HG02884 (cell line): Measurements from ENCODE around the gene NPIPA1.
"Not testable (repeated sequence)": the region's sequence is repeated elsewhere in the genome, so short reads cannot be mapped to it uniquely, and the experiment has no call there.

ENCODE experiments used
- ATAC-seq: cut with Tn5 transposase; IDR thresholded peaks from one replicate; pipeline ENCODE4 v1.9.1; 2021; ENCODE audit warnings: mild to moderate bottlenecking, moderate library complexity; ENCODE audit not compliant: unreplicated experiment

Gene NPIPA1

GRCh38 chr16:14937143-14937542, at the start of gene NPIPA1:
Gene NPIPA1 (plus strand): TSS chr16:14937443. CDS start chr16:14937443, 0 bp downstream.
- not testable (repeated sequence) for ATAC-seq

- ATAC-seq, result not testable (repeated sequence)
Measured at GRCh38 chr16:14892111-14892510, 45.1 kb upstream of the NPIPA1 start.

- not testable (repeated sequence) for ATAC-seq
Measured at GRCh38 chr16:14895382-14895781, 41.9 kb upstream of the NPIPA1 start.

- ATAC-seq, result not testable (repeated sequence)
Measured at GRCh38 chr16:14896023-14896422, 41.2 kb upstream of the NPIPA1 start.

- not testable (repeated sequence) for ATAC-seq
Measured at GRCh38 chr16:14897006-14897664, 40.1 kb upstream of the NPIPA1 start.

GRCh38 chr16:14898162-14898561, 39.1 kb upstream of the NPIPA1 start:
- ATAC-seq, result not testable (repeated sequence)

GRCh38 chr16:14903191-14903957, 33.9 kb upstream of the NPIPA1 start:
- not testable (repeated sequence) for ATAC-seq

- ATAC-seq, result not testable (repeated sequence)
Measured at GRCh38 chr16:14909744-14910143, 27.5 kb upstream of the NPIPA1 start.

GRCh38 chr16:14910833-14911629, 26.2 kb upstream of the NPIPA1 start:
- ATAC-seq, result not testable (repeated sequence)

GRCh38 chr16:14911954-14912353, 25.3 kb upstream of the NPIPA1 start:
- ATAC-seq, result not testable (repeated sequence)

GRCh38 chr16:14912588-14912987, 24.7 kb upstream of the NPIPA1 start:
- not testable (repeated sequence) for ATAC-seq

- not testable (repeated sequence) for ATAC-seq
Measured at GRCh38 chr16:14918504-14918903, 18.7 kb upstream of the NPIPA1 start.

- ATAC-seq, result not testable (repeated sequence)
Measured at GRCh38 chr16:14919837-14920600, 17.2 kb upstream of the NPIPA1 start.

- ATAC-seq, result not testable (repeated sequence)
Measured at GRCh38 chr16:14922285-14922684, 15.0 kb upstream of the NPIPA1 start.

- not testable (repeated sequence) for ATAC-seq
Measured at GRCh38 chr16:14922968-14923367, 14.3 kb upstream of the NPIPA1 start.

- not testable (repeated sequence) for ATAC-seq
Measured at GRCh38 chr16:14923394-14924088, 13.7 kb upstream of the NPIPA1 start.

GRCh38 chr16:14924359-14924758, 12.9 kb upstream of the NPIPA1 start:
- ATAC-seq, result not testable (repeated sequence)

GRCh38 chr16:14924982-14925381, 12.3 kb upstream of the NPIPA1 start:
- ATAC-seq, result not testable (repeated sequence)

- ATAC-seq, result not testable (repeated sequence)
Measured at GRCh38 chr16:14928064-14928714, 9.1 kb upstream of the NPIPA1 start.
